Measurements from ENCODE around the gene AK8. TPM values are rescaled to one million over a fixed set of nuclear protein-coding genes. Genes with fewer than 3 reads are reported as not detected.

AK8 gene
- total and polyA plus RNA-seq, 9 of the 15 experiments (the other 6 are each of a cell fraction or from before 2014, with no cell fraction given): 0.06 to 0.37 TPM; not detected in 7

- H3K9me1 ChIP-seq (ENCODE audit: control insufficient read depth, insufficient read depth, low read length): no peaks in the 10 kb centered on the region
- H3K27ac ChIP-seq (ENCODE audit: extremely low read depth, low read depth, low read length): no peak overlapping the region
- peaks cover 3 to 5% of the 10 kb centered on the region in 2 experiments; a peak in 4 of 5 replicates for H3K4me1 ChIP-seq (replicated peaks in 1 of 2; ENCODE audit: control insufficient read depth in 2 of 2, insufficient read depth in 2 of 2, low read length in 2 of 2)
- H4K20me1 ChIP-seq (replicated peaks; ENCODE audit: control insufficient read depth, insufficient read depth, low read length): no peaks in the 10 kb centered on the region
- no TSS peak for BruUV-seq (replicated peaks)
- no peaks in the 10 kb centered on the region for H3K36me3 ChIP-seq (ENCODE audit: control insufficient read depth, insufficient read depth, low read length)
- intact Hi-C loops (cut with micrococcal nuclease) (no loop called here), in situ Hi-C loops (cut with MboI) (no loop called here)
- ATAC-seq: no peak
- H3K4me2 ChIP-seq (ENCODE audit: insufficient read depth, low read length): no peak overlapping the region
- ChIA-PET POLR2A (interaction anchor here (0.8 kb wide), 1 partner anchor 47 kb away, joined by 3 read pairs; no protein-coding TSS in a partner anchor), CTCF (ENCODE audit: low intra/inter-chr PET ratio) (no interaction called here)
- no peak overlapping the region for H3K9ac ChIP-seq (ENCODE audit: insufficient read depth in 1 of 2, low read depth in 2 of 2, low read length in 2 of 2)
- DNase-seq (ENCODE audit: extremely low read depth in 1 of 4, low spot score in 3 of 4): no peak
- TF ChIP-seq RBM25 (IDR thresholded peaks at IDR 0.05; ENCODE audit: low read depth, low read length, severe bottlenecking) (peak; percentile 50), PRDM10 (IDR thresholded peaks at IDR 0.05; ENCODE audit: partially characterized antibody) (no peak), ZNF280A (IDR thresholded peaks at IDR 0.05; ENCODE audit: low read depth, partially characterized antibody) (peak; percentile 27), THRAP3 (IDR thresholded peaks at IDR 0.05; ENCODE audit: borderline replicate concordance) (no peak), TRIM28 (IDR thresholded peaks at IDR 0.05) (peak; percentile 35; the same call in 1 of the 2 replicates), DPF2 (IDR thresholded peaks at IDR 0.05) (no peak), ZNF507 (tag; conservative IDR thresholded peaks at IDR 0.05) (peak; percentile 56)
- no peak for FAIRE-seq
- 9% methylated on average over 1 of the region's 1 CpG for WGBS (ENCODE audit: insufficient coverage, low coverage, missing lambda C conversion rate)
- H3K9me3 ChIP-seq (replicated peaks; ENCODE audit: control insufficient read depth, insufficient read depth, low read depth, low read length): no peaks in the 10 kb centered on the region
- no peak overlapping the region for H2AFZ ChIP-seq (ENCODE audit: low read depth, low read length)
- no peaks in the 10 kb centered on the region for H3K79me2 ChIP-seq (ENCODE audit: control insufficient read depth, insufficient read depth, low read length)
- no peak overlapping the region for H3K4me3 ChIP-seq
- H3K27me3 ChIP-seq (ENCODE audit: control insufficient read depth in 2 of 2, insufficient read depth in 2 of 2, low read length in 2 of 2): peaks cover 0 to 24% of the 10 kb centered on the region in 2 experiments; a peak in 2 of 5 replicates
Measured at GRCh38 chr9:132788378-132788777, 89.7 kb downstream of the AK8 start.

Data from K562 (cell line).